ENCODE measurements around the gene TSPAN13. TPM values are rescaled to one million over a fixed set of nuclear protein-coding genes. Genes with fewer than 3 reads are reported as not detected.

TSPAN13 gene
- total RNA-seq, 1 donor from 2014 or later = 19.7 TPM

DNA sequence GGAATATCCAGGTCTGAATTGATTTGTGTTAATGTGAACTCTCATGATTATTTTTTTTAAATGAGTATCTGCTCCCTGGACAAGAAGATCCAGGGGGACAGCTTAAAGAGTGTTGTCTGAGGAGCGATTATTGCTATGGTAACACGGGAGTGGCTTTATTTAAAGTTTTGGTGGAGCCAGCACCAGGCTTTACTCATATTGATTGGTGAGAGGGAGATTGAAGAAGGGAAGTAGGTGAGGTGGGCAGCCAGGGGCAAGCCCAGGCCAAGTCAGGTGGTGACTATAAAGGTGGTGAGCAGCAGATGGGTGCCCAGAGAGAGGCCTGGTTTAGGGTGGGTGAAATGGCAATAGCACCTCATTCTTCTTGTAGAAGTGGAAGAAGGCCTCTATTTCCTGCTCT, 61.4 kb downstream of the TSPAN13 start:
- no peak for DNase-seq

DNA sequence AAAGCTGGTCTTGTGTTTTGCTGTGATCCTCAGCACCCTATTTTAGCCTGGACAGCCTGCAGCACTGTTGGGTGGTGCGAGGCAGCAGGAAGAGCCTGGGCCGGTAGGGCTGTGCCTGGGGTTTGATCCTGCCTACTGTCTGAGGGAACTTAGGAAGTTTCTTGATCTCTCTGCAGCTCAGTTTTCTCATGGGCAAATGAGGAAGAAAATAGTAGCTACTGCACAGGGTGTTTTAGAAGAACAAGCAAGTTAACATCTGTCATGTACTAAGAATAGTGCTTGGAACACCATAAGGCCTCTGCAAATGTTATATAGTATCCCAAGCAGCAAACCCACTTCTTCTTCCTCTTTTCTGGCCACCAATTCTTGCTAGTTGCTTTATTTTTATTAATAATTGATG, 63.3 kb downstream of the TSPAN13 start:
- no peak for DNase-seq

DNA sequence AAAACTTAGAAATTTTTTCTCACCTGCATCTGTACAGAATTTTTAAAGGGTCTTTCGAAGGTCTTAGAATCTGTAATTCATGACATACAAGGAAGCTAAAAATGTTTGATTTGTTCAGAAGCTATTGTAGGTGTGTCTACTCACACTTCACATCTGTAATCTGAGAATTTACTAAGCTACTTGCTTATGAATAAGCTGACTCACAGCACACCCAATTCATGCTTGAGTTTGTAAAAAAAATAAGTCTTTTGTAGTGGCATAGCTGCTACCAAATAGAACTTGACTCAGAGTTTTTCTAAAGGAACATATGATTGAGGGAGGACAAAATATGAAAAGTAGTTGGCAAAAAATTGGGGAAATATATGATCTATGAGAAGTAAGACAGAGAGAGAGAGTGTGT, 64.0 kb downstream of the TSPAN13 start:
- DNase-seq = peak; percentile 13

DNA sequence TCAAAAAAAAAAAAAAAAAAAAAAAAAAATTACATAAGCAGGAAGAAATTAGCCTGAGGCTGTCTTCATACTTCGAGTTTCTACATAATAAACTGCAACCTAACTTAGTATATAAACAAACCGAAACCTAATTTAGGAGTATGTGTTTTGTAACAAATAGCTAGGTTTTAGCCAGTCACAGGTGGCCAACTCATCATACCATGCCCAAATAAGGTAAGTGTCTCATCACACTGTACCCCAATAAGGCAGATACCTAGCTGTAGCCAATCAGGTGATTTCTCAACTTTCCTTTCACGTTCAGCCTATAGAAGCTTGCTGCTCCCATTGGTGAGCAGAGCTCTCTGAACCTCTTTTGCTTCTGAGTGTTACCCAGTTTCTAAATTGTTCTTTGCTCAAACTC, 65.2 kb downstream of the TSPAN13 start:
- DNase-seq = no peak

DNA sequence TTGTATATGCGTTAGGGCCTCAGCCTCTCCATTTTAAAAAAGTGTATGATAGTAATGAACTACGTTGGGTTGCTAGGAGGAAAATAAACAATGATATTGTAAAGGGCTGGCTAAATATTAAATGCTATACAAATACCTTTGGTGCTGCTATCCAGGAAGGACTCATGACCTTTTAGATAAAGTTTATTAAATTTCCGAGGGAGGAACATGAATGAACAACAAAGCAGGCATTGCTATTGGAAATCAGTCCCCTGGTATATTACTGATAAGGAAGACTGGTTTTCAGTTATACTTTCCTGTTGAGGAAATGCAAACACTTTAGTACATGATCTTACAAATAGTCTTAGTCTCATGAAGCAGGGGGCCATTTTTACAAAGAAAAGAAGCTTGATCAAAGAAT, 68.5 kb downstream of the TSPAN13 start:
- DNase-seq = no peak

DNA sequence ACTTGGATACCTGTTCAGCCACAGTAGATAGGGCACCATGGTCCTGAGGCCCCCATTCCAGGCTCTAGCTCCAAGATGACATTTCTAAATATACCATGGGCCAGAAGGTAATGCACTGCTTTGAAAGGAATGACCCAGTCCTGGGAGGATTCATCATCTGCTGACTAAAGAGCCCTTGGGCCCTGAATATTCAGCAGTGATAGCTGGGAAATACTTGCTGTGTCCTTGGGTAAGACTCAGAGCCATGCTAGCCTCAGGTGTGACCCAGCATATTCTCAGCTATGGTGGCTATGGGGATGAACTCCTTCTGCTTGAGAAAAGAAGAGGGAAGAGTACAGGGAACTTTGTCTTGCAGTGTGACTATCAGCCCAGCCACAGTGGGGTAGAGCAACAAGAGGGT, 72.5 kb downstream of the TSPAN13 start:
- DNase-seq = no peak

DNA sequence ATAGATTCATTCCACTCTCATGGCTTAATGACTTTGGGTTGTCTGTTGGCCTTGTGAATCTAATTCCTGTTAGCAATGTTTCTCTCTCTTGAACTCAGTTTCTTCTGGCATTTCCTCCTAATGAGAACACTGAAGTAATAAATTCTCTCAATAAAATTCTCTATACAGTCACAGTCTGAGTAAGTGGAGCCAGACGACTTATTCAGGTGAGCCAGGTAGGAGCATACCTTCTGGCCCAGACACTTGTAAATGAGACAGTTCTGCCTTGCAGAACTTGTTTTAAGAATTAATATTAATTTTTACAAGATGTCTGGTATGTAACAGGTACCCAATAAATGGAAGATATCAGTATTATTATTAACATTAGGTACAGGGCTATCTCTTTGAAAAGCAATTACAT, 79.8 kb downstream of the TSPAN13 start:
- no peak for DNase-seq

Other genes starting within 250 kb of the TSPAN13 start
- gene LRRC72, start 226.9 kb upstream of the TSPAN13 start, total RNA-seq = not detected
- 23.2 TPM for gene ANKMY2, start 108.0 kb upstream of the TSPAN13 start, total RNA-seq
- gene BZW2, start 107.6 kb upstream of the TSPAN13 start, total RNA-seq = 67.7 TPM
- 21.7 TPM for gene AGR2, start 51.2 kb downstream of the TSPAN13 start, total RNA-seq
- not detected for gene AGR3, start 128.2 kb downstream of the TSPAN13 start, total RNA-seq